Stimulated activated effector memory CD8-positive, alpha-beta T cell treated with anti-CD3 and anti-CD28 coated beads, Interleukin-12 subunit alpha, Interleukin-12 subunit beta, amount 100 ng/mL, for 72 hours (primary cell): ENCODE results near the gene HIRIP3.
"Not testable (repeated sequence)": the region's sequence is repeated elsewhere in the genome, so short reads cannot be mapped to it uniquely, and the experiment has no call there.

Experiments used
- ATAC-seq: fragments of 150-1000 bp; cut with Tn5 transposase; 2 replicates; pipeline ENCODE4 v1.10.0; 2021
- DNase-seq, 2 donors: peaks; one replicate each; pipeline ENCODE4 v3.0.0; 2021 to 2022; ENCODE audit warnings: low spot score in 2 of 2
- H3K27ac Mint-ChIP-seq: one replicate; pipeline ENCODE4 v1.8.0; 2022; ENCODE audit warnings: mild to moderate bottlenecking, mixed read lengths
- H3K36me3 Mint-ChIP-seq: one replicate; pipeline ENCODE4 v1.8.0; 2022; ENCODE audit warnings: mild to moderate bottlenecking, mixed read lengths
- H3K4me1 Mint-ChIP-seq: one replicate; pipeline ENCODE4 v1.8.0; 2022; ENCODE audit warnings: mixed read lengths
- H3K4me3 Mint-ChIP-seq: one replicate; pipeline ENCODE4 v1.8.0; 2022; ENCODE audit warnings: mild to moderate bottlenecking, mixed read lengths
- H3K9me3 Mint-ChIP-seq: one replicate; pipeline ENCODE4 v1.8.0; 2022; ENCODE audit warnings: mixed read lengths

Gene HIRIP3

GRCh38 chr16:29995324-29995910 is at the start of gene HIRIP3:
TSS of gene HIRIP3 (minus strand) at chr16:29995617. CDS start at chr16:29995605, 12 bp downstream.
- H3K4me1 Mint-ChIP-seq = peaks cover 44% of the 10 kb centered on the region
- ATAC-seq = peak; percentile 74

GRCh38 chr16:30041841-30042240 is 46.4 kb upstream of the HIRIP3 start:
- Mint-ChIP-seq H3K4me1 (peaks cover 9% of the 10 kb centered on the region), H3K27ac (no peak overlapping the region), H3K36me3 (peaks cover 11% of the 10 kb centered on the region), H3K4me3 (no peak overlapping the region), H3K9me3 (no peaks in the 10 kb centered on the region)
- ATAC-seq = no peak
- no peak for DNase-seq

More at GRCh38 chr16:29995324-29995910, at the start of gene HIRIP3:
- peak; percentile 85 to 93 for DNase-seq
- peak within 1 kb of the TSS; percentile 98 for H3K4me3 Mint-ChIP-seq
- H3K9me3 Mint-ChIP-seq = no peaks in the 10 kb centered on the region
- H3K27ac Mint-ChIP-seq = peak within 1 kb of the TSS; percentile 99
- H3K36me3 Mint-ChIP-seq = peaks cover 94% of the 10 kb centered on the region

GRCh38 chr16:30040690-30041089 is 45.3 kb upstream of the HIRIP3 start:
- H3K9me3 Mint-ChIP-seq, H3K27ac Mint-ChIP-seq, ATAC-seq, H3K4me1 Mint-ChIP-seq, DNase-seq, H3K4me3 Mint-ChIP-seq: not testable (repeated sequence)
- H3K36me3 Mint-ChIP-seq = peaks cover 11% of the 10 kb centered on the region

GRCh38 chr16:30040221-30040620 is 44.8 kb upstream of the HIRIP3 start:
- Mint-ChIP-seq H3K36me3 (peaks cover 8% of the 10 kb centered on the region), H3K27ac (no peak overlapping the region), H3K9me3 (no peaks in the 10 kb centered on the region), H3K4me1 (peaks cover 5% of the 10 kb centered on the region), H3K4me3 (no peak overlapping the region)
- ATAC-seq (no peak), DNase-seq (no peak)

- no peak for DNase-seq
- no peaks in the 10 kb centered on the region for H3K9me3 Mint-ChIP-seq
These were observed 37.9 kb upstream of the HIRIP3 start for GRCh38 chr16:30033270-30033669.

GRCh38 chr16:30032083-30032819 is 36.8 kb upstream of the HIRIP3 start:
- Mint-ChIP-seq H3K9me3 (no peaks in the 10 kb centered on the region), H3K4me1 (peaks cover 30% of the 10 kb centered on the region), H3K27ac (no peak overlapping the region), H3K4me3 (peak overlapping the region; percentile 46), H3K36me3 (peaks cover 6% of the 10 kb centered on the region)
- ATAC-seq (peak; percentile 54), DNase-seq (peak; percentile 59 to 81)

More at GRCh38 chr16:30033270-30033669, 37.9 kb upstream of the HIRIP3 start:
- Mint-ChIP-seq H3K4me3 (no peak overlapping the region), H3K4me1 (peaks cover 22% of the 10 kb centered on the region), H3K27ac (no peak overlapping the region), H3K36me3 (peaks cover 6% of the 10 kb centered on the region)
- peak; percentile 83 for ATAC-seq

- Mint-ChIP-seq H3K4me1 (peaks cover 30% of the 10 kb centered on the region), H3K9me3 (no peaks in the 10 kb centered on the region), H3K27ac (no peak overlapping the region), H3K4me3 (no peak overlapping the region), H3K36me3 (peaks cover 6% of the 10 kb centered on the region)
- DNase-seq (no peak), ATAC-seq (no peak)
These were observed 36.1 kb upstream of the HIRIP3 start for GRCh38 chr16:30031477-30031918.

- ATAC-seq (no peak), DNase-seq (no peak)
These were observed 35.5 kb upstream of the HIRIP3 start, which contains the start of gene TLCD3B for GRCh38 chr16:30030841-30031413. TSS of gene TLCD3B (minus strand) at chr16:30031271. CDS start at chr16:30030527, 744 bp downstream.

GRCh38 chr16:30030011-30030685 is 34.7 kb upstream of the HIRIP3 start:
- Mint-ChIP-seq H3K4me3 (peak overlapping the region; percentile 50), H3K36me3 (peaks cover 4% of the 10 kb centered on the region), H3K9me3 (no peaks in the 10 kb centered on the region), H3K4me1 (peaks cover 30% of the 10 kb centered on the region), H3K27ac (no peak overlapping the region)
- no peak for DNase-seq
- ATAC-seq = no peak

More at GRCh38 chr16:30030841-30031413, 35.5 kb upstream of the HIRIP3 start, which contains the start of gene TLCD3B:
- Mint-ChIP-seq H3K9me3 (no peaks in the 10 kb centered on the region), H3K4me1 (peaks cover 30% of the 10 kb centered on the region), H3K27ac (no peak within 1 kb of the TSS), H3K4me3 (peak within 1 kb of the TSS; percentile 50), H3K36me3 (peaks cover 6% of the 10 kb centered on the region)

- Mint-ChIP-seq H3K36me3 (no peaks in the 10 kb centered on the region), H3K9me3 (no peaks in the 10 kb centered on the region), H3K4me1 (peaks cover 24% of the 10 kb centered on the region), H3K4me3 (no peak overlapping the region), H3K27ac (no peak overlapping the region)
- DNase-seq (no peak), ATAC-seq (no peak)
These were observed 33.1 kb upstream of the HIRIP3 start for GRCh38 chr16:30028438-30029076.

- no peak overlapping the region for H3K27ac Mint-ChIP-seq
- DNase-seq = no peak
- H3K36me3 Mint-ChIP-seq = no peaks in the 10 kb centered on the region
- H3K4me1 Mint-ChIP-seq = peaks cover 24% of the 10 kb centered on the region
- no peak overlapping the region for H3K4me3 Mint-ChIP-seq
- ATAC-seq = no peak
- H3K9me3 Mint-ChIP-seq = no peaks in the 10 kb centered on the region
These were observed 32.4 kb upstream of the HIRIP3 start for GRCh38 chr16:30027588-30028437.

- H3K4me1 Mint-ChIP-seq = peaks cover 17% of the 10 kb centered on the region
- no peaks in the 10 kb centered on the region for H3K36me3 Mint-ChIP-seq
- H3K27ac Mint-ChIP-seq = no peak overlapping the region
These were observed 31.0 kb upstream of the HIRIP3 start for GRCh38 chr16:30026449-30026848.

GRCh38 chr16:30025574-30025973 is 30.2 kb upstream of the HIRIP3 start:
- Mint-ChIP-seq H3K36me3 (no peaks in the 10 kb centered on the region), H3K9me3 (no peaks in the 10 kb centered on the region), H3K4me1 (peaks cover 26% of the 10 kb centered on the region), H3K4me3 (no peak overlapping the region), H3K27ac (no peak overlapping the region)
- ATAC-seq (no peak), DNase-seq (no peak)

More at GRCh38 chr16:30026449-30026848, 31.0 kb upstream of the HIRIP3 start:
- Mint-ChIP-seq H3K9me3 (no peaks in the 10 kb centered on the region), H3K4me3 (no peak overlapping the region)
- no peak for DNase-seq
- no peak for ATAC-seq

- no peak overlapping the region for H3K27ac Mint-ChIP-seq
- no peak overlapping the region for H3K4me3 Mint-ChIP-seq
- H3K36me3 Mint-ChIP-seq = no peaks in the 10 kb centered on the region
- no peaks in the 10 kb centered on the region for H3K9me3 Mint-ChIP-seq
- peaks cover 25% of the 10 kb centered on the region for H3K4me1 Mint-ChIP-seq
- no peak for DNase-seq
- ATAC-seq = no peak
These were observed 29.7 kb upstream of the HIRIP3 start for GRCh38 chr16:30025156-30025555.
